GM21786 (cell line): ENCODE measurements around the gene NOLC1.

Experiments
- ATAC-seq: cut with Tn5 transposase; IDR thresholded peaks from one replicate; pipeline ENCODE4 v1.9.1; 2021; ENCODE audit not compliant: unreplicated experiment

Gene NOLC1

GRCh38 chr10:102121739-102122372 is 30.3 kb upstream of the NOLC1 start:
- ATAC-seq: no peak

GRCh38 chr10:102122450-102122849 is 29.7 kb upstream of the NOLC1 start:
- no peak for ATAC-seq

- ATAC-seq: no peak
These were observed 29.0 kb upstream of the NOLC1 start for GRCh38 chr10:102123223-102123622.

GRCh38 chr10:102131286-102132170 is 20.7 kb upstream of the NOLC1 start:
- no peak for ATAC-seq

- ATAC-seq: no peak
These were observed 20.0 kb upstream of the NOLC1 start for GRCh38 chr10:102132193-102132562.

GRCh38 chr10:102132563-102133372 is 19.4 kb upstream of the NOLC1 start, which contains the start of gene PPRC1:
PPRC1 (plus strand) TSS chr10:102133040; CDS start chr10:102133069, 29 bp downstream.
- peak; percentile 93 for ATAC-seq

- no peak for ATAC-seq
These were observed 18.6 kb upstream of the NOLC1 start for GRCh38 chr10:102133373-102134195.

- no peak for ATAC-seq
These were observed 17.8 kb upstream of the NOLC1 start for GRCh38 chr10:102134416-102134815.

GRCh38 chr10:102135956-102136526 is 16.1 kb upstream of the NOLC1 start:
- no peak for ATAC-seq

GRCh38 chr10:102139281-102140110 is 12.7 kb upstream of the NOLC1 start:
- no peak for ATAC-seq

GRCh38 chr10:102140218-102140617 is 12.0 kb upstream of the NOLC1 start:
- ATAC-seq: no peak

GRCh38 chr10:102140913-102141540 is 11.2 kb upstream of the NOLC1 start:
- no peak for ATAC-seq

- ATAC-seq: no peak
These were observed 10.5 kb upstream of the NOLC1 start for GRCh38 chr10:102141583-102142107.

- no peak for ATAC-seq
These were observed 5.2 kb upstream of the NOLC1 start for GRCh38 chr10:102146971-102147428.

- no peak for ATAC-seq
These were observed 4.6 kb upstream of the NOLC1 start for GRCh38 chr10:102147561-102147960.

- ATAC-seq: no peak
These were observed 3.9 kb upstream of the NOLC1 start for GRCh38 chr10:102148275-102148674.

GRCh38 chr10:102150970-102151773 is 1.0 kb upstream of the NOLC1 start:
- ATAC-seq: no peak

GRCh38 chr10:102152545-102152890 is 329 bp downstream of the NOLC1 start:
- peak; percentile 8 for ATAC-seq
